ENCODE measurements around the gene FBXO15. TPM values are rescaled to one million over a fixed set of nuclear protein-coding genes. Genes with fewer than 3 reads are reported as not detected.

The FBXO15 gene
- total and polyA plus RNA-seq, 2 of the 13 experiments (the other 11 are each of a cell fraction or from before 2014, with no cell fraction given) = 0.09 to 0.12 TPM

DNA sequence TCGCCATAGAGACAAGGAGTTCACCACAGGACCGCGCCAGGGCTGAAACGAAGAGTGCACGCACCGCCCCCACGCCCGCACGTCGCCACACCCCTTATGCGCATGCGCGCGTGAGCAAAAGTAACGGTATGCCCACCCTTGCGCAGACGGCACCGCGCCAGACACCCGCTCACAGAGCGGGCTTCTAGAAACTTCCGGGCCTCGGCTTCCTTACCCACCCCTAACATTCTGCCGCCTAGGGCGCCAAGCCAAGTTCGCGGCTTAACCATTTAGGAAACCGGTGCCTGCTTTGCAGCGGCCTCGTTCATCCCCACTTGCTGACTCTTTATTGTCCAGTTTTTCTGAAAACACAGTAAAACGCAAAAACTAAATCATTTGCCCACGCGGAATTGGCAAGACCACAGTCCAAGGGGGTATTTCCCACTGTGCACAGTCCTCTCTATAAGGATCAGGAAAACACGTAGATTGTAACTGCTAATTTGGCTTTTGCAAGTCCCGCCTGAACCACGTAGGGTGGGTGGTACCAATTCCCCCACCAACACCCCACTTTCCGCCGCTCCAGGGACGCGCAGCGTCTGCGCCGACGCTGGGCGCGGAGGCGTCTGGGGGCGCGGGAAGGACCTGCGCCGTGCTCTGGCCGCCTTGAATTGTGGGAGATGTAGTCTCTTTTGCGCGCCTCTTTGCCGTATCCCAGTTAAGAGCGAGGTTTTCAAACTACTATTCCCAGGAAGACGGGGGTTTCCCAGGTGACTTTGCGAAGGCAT, at the start of gene FBXO15, which contains the start of gene TIMM21 (continued):
- TF ChIP-seq, protein P1, sequence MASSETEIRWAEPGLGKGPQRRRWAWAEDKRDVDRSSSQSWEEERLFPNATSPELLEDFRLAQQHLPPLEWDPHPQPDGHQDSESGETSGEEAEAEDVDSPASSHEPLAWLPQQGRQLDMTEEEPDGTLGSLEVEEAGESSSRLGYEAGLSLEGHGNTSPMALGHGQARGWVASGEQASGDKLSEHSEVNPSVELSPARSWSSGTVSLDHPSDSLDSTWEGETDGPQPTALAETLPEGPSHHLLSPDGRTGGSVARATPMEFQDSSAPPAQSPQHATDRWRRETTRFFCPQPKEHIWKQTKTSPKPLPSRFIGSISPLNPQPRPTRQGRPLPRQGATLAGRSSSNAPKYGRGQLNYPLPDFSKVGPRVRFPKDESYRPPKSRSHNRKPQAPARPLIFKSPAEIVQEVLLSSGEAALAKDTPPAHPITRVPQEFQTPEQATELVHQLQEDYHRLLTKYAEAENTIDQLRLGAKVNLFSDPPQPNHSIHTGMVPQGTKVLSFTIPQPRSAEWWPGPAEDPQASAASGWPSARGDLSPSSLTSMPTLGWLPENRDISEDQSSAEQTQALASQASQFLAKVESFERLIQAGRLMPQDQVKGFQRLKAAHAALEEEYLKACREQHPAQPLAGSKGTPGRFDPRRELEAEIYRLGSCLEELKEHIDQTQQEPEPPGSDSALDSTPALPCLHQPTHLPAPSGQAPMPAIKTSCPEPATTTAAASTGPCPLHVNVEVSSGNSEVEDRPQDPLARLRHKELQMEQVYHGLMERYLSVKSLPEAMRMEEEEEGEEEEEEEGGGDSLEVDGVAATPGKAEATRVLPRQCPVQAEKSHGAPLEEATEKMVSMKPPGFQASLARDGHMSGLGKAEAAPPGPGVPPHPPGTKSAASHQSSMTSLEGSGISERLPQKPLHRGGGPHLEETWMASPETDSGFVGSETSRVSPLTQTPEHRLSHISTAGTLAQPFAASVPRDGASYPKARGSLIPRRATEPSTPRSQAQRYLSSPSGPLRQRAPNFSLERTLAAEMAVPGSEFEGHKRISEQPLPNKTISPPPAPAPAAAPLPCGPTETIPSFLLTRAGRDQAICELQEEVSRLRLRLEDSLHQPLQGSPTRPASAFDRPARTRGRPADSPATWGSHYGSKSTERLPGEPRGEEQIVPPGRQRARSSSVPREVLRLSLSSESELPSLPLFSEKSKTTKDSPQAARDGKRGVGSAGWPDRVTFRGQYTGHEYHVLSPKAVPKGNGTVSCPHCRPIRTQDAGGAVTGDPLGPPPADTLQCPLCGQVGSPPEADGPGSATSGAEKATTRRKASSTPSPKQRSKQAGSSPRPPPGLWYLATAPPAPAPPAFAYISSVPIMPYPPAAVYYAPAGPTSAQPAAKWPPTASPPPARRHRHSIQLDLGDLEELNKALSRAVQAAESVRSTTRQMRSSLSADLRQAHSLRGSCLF (CRISPR knock-in tag; IDR thresholded peaks at IDR 0.05; ENCODE audit: borderline replicate concordance) = 0 out of 2 replicates have a peak, but pooled peaks have one; percentile 83
- TF ChIP-seq, protein P2, sequence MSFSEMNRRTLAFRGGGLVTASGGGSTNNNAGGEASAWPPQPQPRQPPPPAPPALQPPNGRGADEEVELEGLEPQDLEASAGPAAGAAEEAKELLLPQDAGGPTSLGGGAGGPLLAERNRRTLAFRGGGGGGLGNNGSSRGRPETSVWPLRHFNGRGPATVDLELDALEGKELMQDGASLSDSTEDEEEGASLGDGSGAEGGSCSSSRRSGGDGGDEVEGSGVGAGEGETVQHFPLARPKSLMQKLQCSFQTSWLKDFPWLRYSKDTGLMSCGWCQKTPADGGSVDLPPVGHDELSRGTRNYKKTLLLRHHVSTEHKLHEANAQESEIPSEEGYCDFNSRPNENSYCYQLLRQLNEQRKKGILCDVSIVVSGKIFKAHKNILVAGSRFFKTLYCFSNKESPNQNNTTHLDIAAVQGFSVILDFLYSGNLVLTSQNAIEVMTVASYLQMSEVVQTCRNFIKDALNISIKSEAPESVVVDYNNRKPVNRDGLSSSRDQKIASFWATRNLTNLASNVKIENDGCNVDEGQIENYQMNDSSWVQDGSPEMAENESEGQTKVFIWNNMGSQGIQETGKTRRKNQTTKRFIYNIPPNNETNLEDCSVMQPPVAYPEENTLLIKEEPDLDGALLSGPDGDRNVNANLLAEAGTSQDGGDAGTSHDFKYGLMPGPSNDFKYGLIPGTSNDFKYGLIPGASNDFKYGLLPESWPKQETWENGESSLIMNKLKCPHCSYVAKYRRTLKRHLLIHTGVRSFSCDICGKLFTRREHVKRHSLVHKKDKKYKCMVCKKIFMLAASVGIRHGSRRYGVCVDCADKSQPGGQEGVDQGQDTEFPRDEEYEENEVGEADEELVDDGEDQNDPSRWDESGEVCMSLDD (CRISPR knock-in tag; IDR thresholded peaks at IDR 0.05; ENCODE audit: borderline replicate concordance) = peak; percentile 31; the same call in 1 of the 2 replicates
- TF ChIP-seq MXI1 (IDR thresholded peaks at IDR 0.05; ENCODE audit: borderline replicate concordance, low read depth, low read length) = peak; percentile 96
- TF ChIP-seq ZNF891 (CRISPR knock-in tag; IDR thresholded peaks at IDR 0.05) = peak; percentile 87
- no peak for TF ChIP-seq SMAD1 (CRISPR knock-in tag; IDR thresholded peaks at IDR 0.05; ENCODE audit: borderline replicate concordance, low read depth)
- TF ChIP-seq, protein P3, sequence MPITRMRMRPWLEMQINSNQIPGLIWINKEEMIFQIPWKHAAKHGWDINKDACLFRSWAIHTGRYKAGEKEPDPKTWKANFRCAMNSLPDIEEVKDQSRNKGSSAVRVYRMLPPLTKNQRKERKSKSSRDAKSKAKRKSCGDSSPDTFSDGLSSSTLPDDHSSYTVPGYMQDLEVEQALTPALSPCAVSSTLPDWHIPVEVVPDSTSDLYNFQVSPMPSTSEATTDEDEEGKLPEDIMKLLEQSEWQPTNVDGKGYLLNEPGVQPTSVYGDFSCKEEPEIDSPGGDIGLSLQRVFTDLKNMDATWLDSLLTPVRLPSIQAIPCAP (CRISPR knock-in tag; IDR thresholded peaks at IDR 0.05; ENCODE audit: low read depth) = no peak
- peak; percentile 76; the same call in 1 of the 2 replicates for TF ChIP-seq MTF1 (CRISPR knock-in tag; IDR thresholded peaks at IDR 0.05)
- no peak for TF ChIP-seq ZNF567 (CRISPR knock-in tag; IDR thresholded peaks at IDR 0.05; ENCODE audit: borderline replicate concordance)
- peak; percentile 64; the same call in 1 of the 2 replicates for TF ChIP-seq ZNF343 (CRISPR knock-in tag; IDR thresholded peaks at IDR 0.05)
- no peak for TF ChIP-seq TCF12 (IDR thresholded peaks at IDR 0.05)
- 0 out of 2 replicates have a peak, but pooled peaks have one; percentile 22 for TF ChIP-seq TCF12 (CRISPR knock-in tag; IDR thresholded peaks at IDR 0.05)
- TF ChIP-seq ZNF589 (CRISPR knock-in tag; conservative IDR thresholded peaks at IDR 0.05) = no peak; the same call in 1 of the 2 replicates
- TF ChIP-seq, protein P4, sequence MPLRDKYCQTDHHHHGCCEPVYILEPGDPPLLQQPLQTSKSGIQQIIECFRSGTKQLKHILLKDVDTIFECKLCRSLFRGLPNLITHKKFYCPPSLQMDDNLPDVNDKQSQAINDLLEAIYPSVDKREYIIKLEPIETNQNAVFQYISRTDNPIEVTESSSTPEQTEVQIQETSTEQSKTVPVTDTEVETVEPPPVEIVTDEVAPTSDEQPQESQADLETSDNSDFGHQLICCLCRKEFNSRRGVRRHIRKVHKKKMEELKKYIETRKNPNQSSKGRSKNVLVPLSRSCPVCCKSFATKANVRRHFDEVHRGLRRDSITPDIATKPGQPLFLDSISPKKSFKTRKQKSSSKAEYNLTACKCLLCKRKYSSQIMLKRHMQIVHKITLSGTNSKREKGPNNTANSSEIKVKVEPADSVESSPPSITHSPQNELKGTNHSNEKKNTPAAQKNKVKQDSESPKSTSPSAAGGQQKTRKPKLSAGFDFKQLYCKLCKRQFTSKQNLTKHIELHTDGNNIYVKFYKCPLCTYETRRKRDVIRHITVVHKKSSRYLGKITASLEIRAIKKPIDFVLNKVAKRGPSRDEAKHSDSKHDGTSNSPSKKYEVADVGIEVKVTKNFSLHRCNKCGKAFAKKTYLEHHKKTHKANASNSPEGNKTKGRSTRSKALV (CRISPR knock-in tag; IDR thresholded peaks at IDR 0.05) = no peak; the same call in 1 of the 2 replicates
- peak; percentile 84 for TF ChIP-seq KMT2B (CRISPR knock-in tag; IDR thresholded peaks at IDR 0.05)
- no peak for TF ChIP-seq FIP1L1 (IDR thresholded peaks at IDR 0.05; ENCODE audit: borderline replicate concordance, insufficient read depth, low read depth, low read length)
- no peak for TF ChIP-seq TRIM24 (CRISPR knock-in tag; IDR thresholded peaks at IDR 0.05)
- no peak for TF ChIP-seq CEBPB (IDR thresholded peaks at IDR 0.05; ENCODE audit: borderline replicate concordance, low read depth, low read length)
- TF ChIP-seq MAFG (CRISPR knock-in tag; IDR thresholded peaks at IDR 0.05) = no peak
